Lower lobe of right lung (tissue), 2 donors: ENCODE data around the gene EXD3. TPM values are rescaled to one million over a fixed set of nuclear protein-coding genes. Genes with fewer than 3 reads are reported as not detected.

Source experiments
- ATAC-seq, 2 donors: fragments of 200-7000 bp; cut with Tn5 transposase; one replicate each; pipeline ENCODE4 v1.9.1; 2020 to 2022; ENCODE audit warnings: mild to moderate bottlenecking in 2 of 2, moderate library complexity in 2 of 2
- DNase-seq: peaks from one replicate; pipeline ENCODE4 v3.0.0-alpha.2; 2020
- H3K27ac ChIP-seq: fragments of 200-600 bp; one replicate; pipeline ENCODE4 v1.8.0; 2022
- H3K27me3 ChIP-seq: fragments of 200-600 bp; one replicate; pipeline ENCODE4 v1.8.0; 2022; ENCODE audit warnings: low read depth
- H3K36me3 ChIP-seq: fragments of 200-600 bp; one replicate; pipeline ENCODE4 v1.8.0; 2022; ENCODE audit warnings: mild to moderate bottlenecking
- H3K4me1 ChIP-seq: fragments of 200-600 bp; one replicate; pipeline ENCODE4 v1.8.0; 2022
- H3K4me3 ChIP-seq: fragments of 200-600 bp; one replicate; pipeline ENCODE4 v1.8.0; 2022; ENCODE audit warnings: mild to moderate bottlenecking
- H3K9me3 ChIP-seq: fragments of 200-600 bp; one replicate; pipeline ENCODE4 v1.8.0; 2022
- CTCF ChIP-seq: fragments of 200-600 bp; IDR thresholded peaks from one replicate; pipeline ENCODE4 v1.8.0; 2022; ENCODE audit warnings: antibody characterized with exemption, mild to moderate bottlenecking
- intact Hi-C: fragments of 100-400 bp; cut with DNase I; formaldehyde crosslinking; loops from one replicate; pipeline ENCODE4 v1.11.0; 2022
- total RNA-seq: library from RNA; stranded (reverse); fragmentation: NEBNext Ultra II Directional; extraction: Animal tissue kit (Norgen Biotek cat#: 25700); gene quantifications from one replicate; pipeline ENCODE4 v1.2.1, GENCODE V29; 2021
- donor health status: DM: no; HTN: yes; CAD: no; lungs with severe emphysema.

Gene EXD3
- total RNA-seq, 1 donor from 2014 or later = 25.2 TPM

- no peak for ATAC-seq
- intact Hi-C loops = no loop called here
- Histone ChIP-seq H3K27me3 (peaks cover 5% of the 10 kb centered on the region), H3K4me3 (no peak overlapping the region), H3K27ac (no peak overlapping the region), H3K4me1 (peaks cover 44% of the 10 kb centered on the region), H3K36me3 (no peaks in the 10 kb centered on the region), H3K9me3 (no peaks in the 10 kb centered on the region)
- DNase-seq = no peak
- TF ChIP-seq CTCF = no peak
Observed at GRCh38 chr9:137408651-137409405, 14.1 kb downstream of the EXD3 start.

- no peak for DNase-seq
- Histone ChIP-seq H3K36me3 (no peaks in the 10 kb centered on the region), H3K27me3 (peaks cover 5% of the 10 kb centered on the region), H3K27ac (peak overlapping the region; percentile 13), H3K9me3 (no peaks in the 10 kb centered on the region), H3K4me3 (peak overlapping the region; percentile 43), H3K4me1 (peaks cover 44% of the 10 kb centered on the region)
- ATAC-seq = no peak
- no peak for TF ChIP-seq CTCF
- intact Hi-C loops = no loop called here
Observed at GRCh38 chr9:137407590-137408300, 15.2 kb downstream of the EXD3 start.

GRCh38 chr9:137406876-137407589 lies 15.9 kb downstream of the EXD3 start:
- Histone ChIP-seq H3K27me3 (peaks cover 5% of the 10 kb centered on the region), H3K27ac (peak overlapping the region; percentile 13), H3K4me3 (peak overlapping the region; percentile 43), H3K4me1 (peaks cover 39% of the 10 kb centered on the region), H3K9me3 (no peaks in the 10 kb centered on the region), H3K36me3 (no peaks in the 10 kb centered on the region)
- intact Hi-C loops = no loop called here
- peak; percentile 84 for TF ChIP-seq CTCF
- ATAC-seq (peak; percentile 85 to 86), DNase-seq (peak; percentile 73)

- intact Hi-C loops = no loop called here
- DNase-seq (no peak), ATAC-seq (peak in 1 of 2 donors; percentile 11)
- Histone ChIP-seq H3K27ac (peak overlapping the region; percentile 13), H3K27me3 (peaks cover 5% of the 10 kb centered on the region), H3K4me3 (peak overlapping the region; percentile 43), H3K36me3 (no peaks in the 10 kb centered on the region), H3K4me1 (peaks cover 32% of the 10 kb centered on the region), H3K9me3 (no peaks in the 10 kb centered on the region)
- no peak for TF ChIP-seq CTCF
Observed at GRCh38 chr9:137406085-137406760, 16.7 kb downstream of the EXD3 start.

- ATAC-seq = no peak
- peaks cover 5% of the 10 kb centered on the region for H3K27me3 ChIP-seq
- no peak overlapping the region for H3K27ac ChIP-seq
- DNase-seq = no peak
- H3K4me1 ChIP-seq = peaks cover 27% of the 10 kb centered on the region
- intact Hi-C loops = no loop called here
- no peak for TF ChIP-seq CTCF
- H3K9me3 ChIP-seq = no peaks in the 10 kb centered on the region
- no peak overlapping the region for H3K4me3 ChIP-seq
- H3K36me3 ChIP-seq = no peaks in the 10 kb centered on the region
Observed at GRCh38 chr9:137405677-137406081, 17.3 kb downstream of the EXD3 start.
